OCI-LY3 (cell line): Measurements from ENCODE around the gene EPN2.

Source experiments
- H2AFZ ChIP-seq: fragments of 200-600, 300-600 bp; shearing (Covaris generic); 2 replicates; pipeline ENCODE4 v1.6.0; 2014; ENCODE audit warnings: antibody characterized with exemption, low read depth, low read length
- H3K27ac ChIP-seq: fragments of 200-600, 300-600 bp; sonication (generic); 2 replicates; pipeline ENCODE4 v1.5.1; 2014; ENCODE audit warnings: mild to moderate bottlenecking, low read length, moderate library complexity, mixed read lengths
- H3K27me3 ChIP-seq: fragments of 200-600, 300-600 bp; sonication (generic); 2 replicates; pipeline ENCODE4 v1.6.1; 2014; ENCODE audit warnings: low read depth, low read length, mixed read lengths
- H3K36me3 ChIP-seq: fragments of 200-600, 300-600 bp; sonication (generic); replicated peaks from 2 replicates; pipeline ENCODE3; 2014; ENCODE audit warnings: low read depth, low read length, mixed read lengths
- H3K4me1 ChIP-seq: fragments of 300-600, 200-600 bp; sonication (generic); 2 replicates; pipeline ENCODE4 v1.6.1; 2014; ENCODE audit warnings: low read length, mixed read lengths
- H3K4me2 ChIP-seq: fragments of 200-600, 300-600 bp; sonication (generic); 2 replicates; pipeline ENCODE4 v1.6.1; 2014; ENCODE audit warnings: low read length, mixed read lengths
- H3K4me3 ChIP-seq: fragments of 300-600, 200-600 bp; sonication (generic); 2 replicates; pipeline ENCODE4 v1.5.1; 2014; ENCODE audit warnings: antibody characterized with exemption, mild to moderate bottlenecking, low read length, moderate library complexity
- H3K79me2 ChIP-seq: fragments of 300-600, 200-600 bp; shearing (Covaris generic); 2 replicates; pipeline ENCODE4 v1.6.1; 2014; ENCODE audit warnings: mild to moderate bottlenecking, low read length, mixed read lengths
- H3K9ac ChIP-seq: fragments of 300-600, 200-600 bp; shearing (Covaris generic); 2 replicates; pipeline ENCODE4 v1.6.0; 2014; ENCODE audit warnings: mild to moderate bottlenecking, low read length, moderate library complexity
- H3K9me3 ChIP-seq: fragments of 200-600, 300-600 bp; shearing (Covaris generic); 2 replicates; pipeline ENCODE4 v1.6.1; 2014; ENCODE audit warnings: low read length, mixed read lengths; ENCODE audit not compliant: insufficient read depth
- H4K20me1 ChIP-seq: fragments of 200-600, 300-600 bp; sonication (generic); 2 replicates; pipeline ENCODE4 v1.6.1; 2016; ENCODE audit warnings: low read length, mixed read lengths; ENCODE audit not compliant: insufficient read depth
- EZH2phosphoT487 ChIP-seq: fragments of 200-600 bp; shearing (Covaris generic); IDR thresholded peaks from 2 replicates; pipeline ENCODE4 v1.6.1; 2018; ENCODE audit warnings: antibody characterized with exemption, mixed run types, low read depth
- TF ChIP-seq, protein P1 (sequence below): fragments of 200-600, 300-600 bp; sonication (generic); IDR thresholded peaks from 2 replicates; pipeline ENCODE4 v1.5.1; 2014; ENCODE audit warnings: antibody characterized with exemption, low read length, low read depth

Gene EPN2

GRCh38 chr17:19247473-19247872 lies 10.3 kb downstream of the EPN2 start:
- TF ChIP-seq, protein P1, sequence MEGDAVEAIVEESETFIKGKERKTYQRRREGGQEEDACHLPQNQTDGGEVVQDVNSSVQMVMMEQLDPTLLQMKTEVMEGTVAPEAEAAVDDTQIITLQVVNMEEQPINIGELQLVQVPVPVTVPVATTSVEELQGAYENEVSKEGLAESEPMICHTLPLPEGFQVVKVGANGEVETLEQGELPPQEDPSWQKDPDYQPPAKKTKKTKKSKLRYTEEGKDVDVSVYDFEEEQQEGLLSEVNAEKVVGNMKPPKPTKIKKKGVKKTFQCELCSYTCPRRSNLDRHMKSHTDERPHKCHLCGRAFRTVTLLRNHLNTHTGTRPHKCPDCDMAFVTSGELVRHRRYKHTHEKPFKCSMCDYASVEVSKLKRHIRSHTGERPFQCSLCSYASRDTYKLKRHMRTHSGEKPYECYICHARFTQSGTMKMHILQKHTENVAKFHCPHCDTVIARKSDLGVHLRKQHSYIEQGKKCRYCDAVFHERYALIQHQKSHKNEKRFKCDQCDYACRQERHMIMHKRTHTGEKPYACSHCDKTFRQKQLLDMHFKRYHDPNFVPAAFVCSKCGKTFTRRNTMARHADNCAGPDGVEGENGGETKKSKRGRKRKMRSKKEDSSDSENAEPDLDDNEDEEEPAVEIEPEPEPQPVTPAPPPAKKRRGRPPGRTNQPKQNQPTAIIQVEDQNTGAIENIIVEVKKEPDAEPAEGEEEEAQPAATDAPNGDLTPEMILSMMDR = no peak
- TF ChIP-seq EZH2phosphoT487 = no peak
- no peak overlapping the region for H3K9ac ChIP-seq
- no peak overlapping the region for H3K4me3 ChIP-seq
- H3K9me3 ChIP-seq = no peaks in the 10 kb centered on the region
- no peaks in the 10 kb centered on the region for H3K79me2 ChIP-seq
- no peak overlapping the region for H2AFZ ChIP-seq
- H3K4me1 ChIP-seq = no peaks in the 10 kb centered on the region
- H3K27me3 ChIP-seq = no peaks in the 10 kb centered on the region
- H3K4me2 ChIP-seq = no peak overlapping the region
- H3K36me3 ChIP-seq = no peaks in the 10 kb centered on the region
- no peaks in the 10 kb centered on the region for H4K20me1 ChIP-seq
- no peak overlapping the region for H3K27ac ChIP-seq

DNA sequence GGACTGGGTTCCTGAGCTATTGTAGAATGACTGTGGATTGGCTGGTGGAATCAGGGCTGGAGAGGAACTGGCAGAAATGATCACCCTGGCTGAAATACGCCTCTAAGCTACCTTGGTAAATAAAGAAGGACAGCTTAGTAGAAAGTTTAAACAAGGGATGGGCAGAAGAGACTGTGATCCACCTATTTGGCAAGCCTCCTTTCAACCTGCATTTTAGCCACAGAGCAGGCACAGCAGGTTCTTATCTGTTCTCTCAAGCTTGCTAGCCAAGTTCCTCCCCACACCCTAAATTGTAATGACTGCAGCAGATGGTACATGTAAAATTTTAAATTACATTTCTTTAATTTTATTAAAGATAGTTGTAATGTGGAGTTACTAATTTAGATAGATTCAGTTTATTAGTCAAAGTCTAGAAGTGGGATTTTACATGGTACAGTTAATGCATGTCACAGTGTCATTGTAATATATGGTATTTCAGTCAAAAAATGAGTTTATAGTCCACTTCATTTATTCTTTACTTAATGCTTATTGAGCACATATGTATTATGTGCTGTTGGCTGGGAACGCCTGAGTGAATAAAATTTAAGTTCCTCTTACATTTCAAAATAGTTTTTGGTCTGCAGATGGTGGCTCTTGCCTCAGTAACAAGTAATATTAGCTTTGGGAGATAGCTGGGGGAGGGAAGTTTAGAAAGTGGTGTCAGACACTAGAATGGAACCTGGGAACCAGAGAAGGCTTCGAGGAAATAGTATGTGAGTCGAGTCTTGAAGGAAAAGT lies 11.2 kb downstream of the EPN2 start:
- H3K79me2 ChIP-seq = no peaks in the 10 kb centered on the region
- H3K4me2 ChIP-seq = no peak overlapping the region

DNA sequence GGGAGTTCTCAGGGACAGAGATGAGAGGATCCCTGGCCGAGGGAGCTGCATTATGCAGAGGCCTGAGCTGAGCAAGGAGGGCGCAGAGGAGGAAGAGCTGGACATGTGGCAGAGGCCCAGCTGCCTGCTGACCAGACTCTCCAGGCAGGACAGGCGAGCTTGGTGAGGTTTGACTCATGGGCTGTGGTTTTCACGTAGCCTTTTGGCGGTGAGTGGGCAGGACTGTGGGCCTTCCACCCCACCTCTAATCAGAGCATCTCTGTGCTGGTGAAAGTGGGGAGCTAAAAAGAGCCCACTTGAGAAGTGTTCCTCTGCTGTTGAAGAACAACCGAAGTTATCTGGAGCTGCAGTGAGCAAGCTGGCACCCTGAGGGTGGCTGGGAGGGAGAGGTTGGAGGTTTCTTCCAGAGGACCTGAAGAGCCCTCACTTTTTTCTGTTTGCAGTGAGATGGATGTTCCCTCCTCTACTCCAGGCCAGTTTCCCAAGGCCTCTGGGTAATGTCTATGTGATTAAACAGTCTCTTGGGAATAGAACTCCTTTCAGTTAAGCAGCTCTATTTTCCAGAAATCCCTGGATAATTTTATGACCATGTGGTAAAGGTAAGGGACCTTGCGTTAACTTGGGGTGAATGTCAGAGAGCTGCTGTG lies 11.9 kb downstream of the EPN2 start:
- no peak overlapping the region for H3K4me3 ChIP-seq
- no peaks in the 10 kb centered on the region for H3K9me3 ChIP-seq
- no peaks in the 10 kb centered on the region for H3K79me2 ChIP-seq
- no peaks in the 10 kb centered on the region for H3K27me3 ChIP-seq
- H4K20me1 ChIP-seq = no peaks in the 10 kb centered on the region
- H3K36me3 ChIP-seq = no peaks in the 10 kb centered on the region
- H3K9ac ChIP-seq = no peak overlapping the region
- no peak overlapping the region for H2AFZ ChIP-seq
- TF ChIP-seq, protein P1 = no peak
- no peaks in the 10 kb centered on the region for H3K4me1 ChIP-seq
- no peak overlapping the region for H3K27ac ChIP-seq
- no peak overlapping the region for H3K4me2 ChIP-seq

More for the DNA sequence above, 11.2 kb downstream of the EPN2 start:
- TF ChIP-seq EZH2phosphoT487 = no peak
- TF ChIP-seq, protein P1 = no peak
- H3K4me3 ChIP-seq = no peak overlapping the region
- no peak overlapping the region for H3K9ac ChIP-seq
- H3K4me1 ChIP-seq = no peaks in the 10 kb centered on the region
- no peak overlapping the region for H3K27ac ChIP-seq
- no peaks in the 10 kb centered on the region for H3K36me3 ChIP-seq
- H2AFZ ChIP-seq = no peak overlapping the region
- H3K27me3 ChIP-seq = no peaks in the 10 kb centered on the region
- no peaks in the 10 kb centered on the region for H4K20me1 ChIP-seq
- H3K9me3 ChIP-seq = no peaks in the 10 kb centered on the region

DNA sequence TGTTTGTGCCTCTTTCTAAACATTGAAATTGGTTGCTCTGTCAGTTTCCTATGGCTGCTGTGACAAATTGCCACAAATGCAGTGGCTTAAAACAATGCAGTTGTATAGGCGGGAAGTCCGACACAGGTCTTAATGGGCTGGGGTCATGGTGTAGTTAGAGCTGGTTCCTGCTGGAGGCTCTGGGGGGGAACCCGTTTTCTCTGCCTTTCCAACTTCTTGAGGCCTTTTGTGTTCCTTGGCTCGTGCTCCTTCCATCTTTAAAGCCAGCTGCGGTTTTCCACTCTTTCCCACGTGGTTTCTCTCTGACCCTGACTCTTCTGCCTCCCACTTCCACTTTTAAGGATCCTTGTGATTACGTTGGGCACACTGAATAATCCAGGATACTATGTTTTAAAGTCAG lies 12.5 kb downstream of the EPN2 start:
- H3K9me3 ChIP-seq = no peaks in the 10 kb centered on the region
- H3K27me3 ChIP-seq = no peaks in the 10 kb centered on the region
- no peak overlapping the region for H2AFZ ChIP-seq
- H3K27ac ChIP-seq = no peak overlapping the region
- no peak overlapping the region for H3K4me2 ChIP-seq
- no peak overlapping the region for H3K4me3 ChIP-seq
- no peaks in the 10 kb centered on the region for H3K4me1 ChIP-seq
- no peaks in the 10 kb centered on the region for H3K79me2 ChIP-seq
- H3K36me3 ChIP-seq = no peaks in the 10 kb centered on the region
- no peaks in the 10 kb centered on the region for H4K20me1 ChIP-seq
- TF ChIP-seq, protein P1 = no peak
- TF ChIP-seq EZH2phosphoT487 = no peak
- no peak overlapping the region for H3K9ac ChIP-seq
